K562 (cell line): ENCODE measurements around the gene C2orf42. TPM values are rescaled to one million over a fixed set of nuclear protein-coding genes. Genes with fewer than 3 reads are reported as not detected.

Experiments
- CTBP1 ChIP-seq: fragments of 450-650 bp; IDR thresholded peaks from 2 replicates; pipeline ENCODE4 v1.6.1; 2016; ENCODE audit warnings: borderline replicate concordance
- GATAD2B ChIP-seq: fragments of 450-650 bp; IDR thresholded peaks from 2 replicates; pipeline ENCODE4 v1.6.1; 2017; ENCODE audit warnings: mild to moderate bottlenecking, borderline replicate concordance
- HNRNPH1 ChIP-seq: fragments of 200-400 bp; formaldehyde crosslinking; optimal IDR thresholded peaks from 2 replicates; pipeline ENCODE3; 2017; ENCODE audit warnings: low read depth, mild to moderate bottlenecking, low read length, moderate library complexity
- NUFIP1 ChIP-seq: fragments of 450-650 bp; IDR thresholded peaks from 2 replicates; pipeline ENCODE4 v1.6.1; 2018; ENCODE audit not compliant: partially characterized antibody
- POLR2B ChIP-seq: fragments of 450-650 bp; IDR thresholded peaks from 2 replicates; pipeline ENCODE4 v1.6.1; 2018; ENCODE audit warnings: low read depth; ENCODE audit not compliant: partially characterized antibody
- RBBP5 ChIP-seq: fragments of 200-600 bp; sonication (generic); IDR thresholded peaks from 2 replicates; pipeline ENCODE4 v1.6.1; 2012; ENCODE audit warnings: borderline replicate concordance, mild to moderate bottlenecking, low read length, control low read depth, inconsistent platforms; ENCODE audit not compliant: insufficient read depth, poor library complexity, severe bottlenecking
- RBM17 ChIP-seq: fragments of 200-400 bp; formaldehyde crosslinking; IDR thresholded peaks from 2 replicates; pipeline ENCODE4 v1.6.1; 2017; ENCODE audit warnings: low read depth, mild to moderate bottlenecking, low read length, borderline replicate concordance
- TCFL5 ChIP-seq: fragments of 250-450 bp; sonication (Bioruptor Pico); conservative IDR thresholded peaks from 2 replicates; pipeline ENCODE4 v1.6.1; 2021; ENCODE audit warnings: mild to moderate bottlenecking, moderate library complexity, matching md5 sums
- ZNF583 ChIP-seq: fragments of 250-450 bp; sonication (Bioruptor Pico); IDR thresholded peaks from 2 replicates; pipeline ENCODE4 v1.4.0; 2020
- ZNF699 ChIP-seq: fragments of 250-450 bp; sonication (Bioruptor Pico); IDR thresholded peaks from 2 replicates; pipeline ENCODE4 v1.8.0; 2021; ENCODE audit warnings: mild to moderate bottlenecking, moderate library complexity; ENCODE audit not compliant: insufficient replicate concordance
- ZNF766 ChIP-seq: fragments of 200-800 bp; sonication (Bioruptor generic); conservative IDR thresholded peaks from 2 replicates; pipeline ENCODE4 v1.6.1; 2016; ENCODE audit warnings: missing genetic modification characterization, missing compliant biosample characterization
- polyA plus RNA-seq, 8 experiments: library from polyadenylated mRNA; depleted of rRNA in 4 of 8; stranded (reverse) in 5 of 8; unstranded in 3 of 8; fragments of >200 nt; fragmentation: Nextera tagmentation in 2 of 8; fragmentation: Illumina TruSeq in 1 of 8; extraction: Ambion mirVana in 2 of 8; extraction: Trizol in 1 of 8; gene quantifications; 2 replicates each; pipeline versions ENCODE4 v1.2.1 to v1.2.3, GENCODE V29; 2011 to 2014; ENCODE audit warnings: inconsistent platforms in 1 of 8, missing spikeins in 1 of 8
- total RNA-seq, 7 experiments: library from RNA; depleted of rRNA in 6 of 7; stranded (reverse); fragments of >200 nt in 6 of 7; fragmentation: Illumina TruSeq in 2 of 7; extraction: Trizol in 2 of 7; gene quantifications; 2 replicates each; pipeline versions ENCODE4 v1.2.1 to v1.2.3, GENCODE V29; 2011 to 2021; ENCODE audit warnings: low replicate concordance in 1 of 7
- TF ChIP-seq, protein P1 (sequence below): fragments of 200-800 bp; sonication (Bioruptor generic); IDR thresholded peaks from 2 replicates; pipeline ENCODE4 v1.6.1; 2016; ENCODE audit warnings: missing genetic modification characterization, missing compliant biosample characterization
- TF ChIP-seq, protein P2 (sequence below): fragments of 450-650 bp; formaldehyde crosslinking; IDR thresholded peaks from 2 replicates; pipeline ENCODE4 v1.4.0; 2020; ENCODE audit warnings: mild to moderate bottlenecking, moderate library complexity
- TF ChIP-seq, protein P3 (sequence below), 3 experiments: fragments of 200-800 bp in 1 of 3; sonication (Bioruptor generic) in 1 of 3; sonication (generic) in 1 of 3; formaldehyde crosslinking in 1 of 3; IDR thresholded peaks; 2 replicates each; pipeline versions ENCODE4 v1.6.1 to v1.8.0; 2016 to 2022; ENCODE audit warnings: mild to moderate bottlenecking in 2 of 3, missing compliant biosample characterization in 2 of 3, missing genetic modification characterization in 2 of 3, missing genetic modification reagents in 1 of 3
- TF ChIP-seq, protein P4 (sequence below): sonication (generic); formaldehyde crosslinking; IDR thresholded peaks from 2 replicates; pipeline ENCODE4 v1.8.0; 2022; ENCODE audit warnings: missing genetic modification reagents, mild to moderate bottlenecking, moderate library complexity, borderline replicate concordance
- TF ChIP-seq, protein P5 (sequence below): fragments of 450-650 bp; IDR thresholded peaks from 2 replicates; pipeline ENCODE4 v1.6.1; 2016; ENCODE audit warnings: low read depth, mild to moderate bottlenecking, moderate library complexity

C2orf42 gene
- total and polyA plus RNA-seq, 9 of the 15 experiments (the other 6 are each of a cell fraction or from before 2014, with no cell fraction given), result 4.6 to 10.9 (median 7.5) TPM

DNA sequence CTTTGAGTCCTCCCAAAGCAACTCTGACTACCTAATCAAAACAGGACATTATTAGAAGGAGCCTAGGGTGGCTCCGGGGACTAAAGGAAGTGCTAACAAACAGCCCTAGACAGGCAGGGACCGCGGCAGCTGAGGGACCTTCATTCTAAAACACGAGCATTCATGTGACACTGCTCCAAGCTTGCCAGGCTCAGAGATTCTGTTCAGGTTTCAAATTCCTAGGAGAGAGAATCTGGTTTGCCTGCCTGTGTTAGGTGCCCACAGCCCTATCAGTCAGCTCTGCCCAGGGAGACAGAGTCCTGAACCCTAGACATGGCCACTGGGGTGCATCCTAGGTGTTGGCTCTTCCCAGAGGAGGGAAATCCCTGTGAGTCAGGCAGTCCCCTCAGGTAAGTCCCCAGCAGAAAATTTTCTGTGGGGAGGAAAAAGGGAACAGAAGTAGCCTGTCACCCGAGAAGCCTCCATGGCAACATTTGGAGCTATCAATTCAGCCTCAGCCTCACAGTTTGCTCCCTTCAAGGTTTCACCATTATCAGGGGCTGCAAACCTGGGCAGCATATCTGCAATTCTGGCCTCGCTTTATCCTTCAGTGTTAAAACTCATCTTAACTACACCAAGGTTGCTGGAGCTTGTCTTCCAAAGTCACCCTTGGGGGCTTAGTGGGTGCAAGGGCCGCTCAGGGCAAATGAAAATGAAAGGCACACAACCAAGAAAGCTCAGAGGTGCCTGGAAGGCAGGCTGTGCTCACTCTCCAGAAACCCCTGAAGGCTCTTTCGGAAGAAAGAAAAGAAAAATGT is 75.0 kb downstream of the C2orf42 start (continued):
- TF ChIP-seq, protein P1, sequence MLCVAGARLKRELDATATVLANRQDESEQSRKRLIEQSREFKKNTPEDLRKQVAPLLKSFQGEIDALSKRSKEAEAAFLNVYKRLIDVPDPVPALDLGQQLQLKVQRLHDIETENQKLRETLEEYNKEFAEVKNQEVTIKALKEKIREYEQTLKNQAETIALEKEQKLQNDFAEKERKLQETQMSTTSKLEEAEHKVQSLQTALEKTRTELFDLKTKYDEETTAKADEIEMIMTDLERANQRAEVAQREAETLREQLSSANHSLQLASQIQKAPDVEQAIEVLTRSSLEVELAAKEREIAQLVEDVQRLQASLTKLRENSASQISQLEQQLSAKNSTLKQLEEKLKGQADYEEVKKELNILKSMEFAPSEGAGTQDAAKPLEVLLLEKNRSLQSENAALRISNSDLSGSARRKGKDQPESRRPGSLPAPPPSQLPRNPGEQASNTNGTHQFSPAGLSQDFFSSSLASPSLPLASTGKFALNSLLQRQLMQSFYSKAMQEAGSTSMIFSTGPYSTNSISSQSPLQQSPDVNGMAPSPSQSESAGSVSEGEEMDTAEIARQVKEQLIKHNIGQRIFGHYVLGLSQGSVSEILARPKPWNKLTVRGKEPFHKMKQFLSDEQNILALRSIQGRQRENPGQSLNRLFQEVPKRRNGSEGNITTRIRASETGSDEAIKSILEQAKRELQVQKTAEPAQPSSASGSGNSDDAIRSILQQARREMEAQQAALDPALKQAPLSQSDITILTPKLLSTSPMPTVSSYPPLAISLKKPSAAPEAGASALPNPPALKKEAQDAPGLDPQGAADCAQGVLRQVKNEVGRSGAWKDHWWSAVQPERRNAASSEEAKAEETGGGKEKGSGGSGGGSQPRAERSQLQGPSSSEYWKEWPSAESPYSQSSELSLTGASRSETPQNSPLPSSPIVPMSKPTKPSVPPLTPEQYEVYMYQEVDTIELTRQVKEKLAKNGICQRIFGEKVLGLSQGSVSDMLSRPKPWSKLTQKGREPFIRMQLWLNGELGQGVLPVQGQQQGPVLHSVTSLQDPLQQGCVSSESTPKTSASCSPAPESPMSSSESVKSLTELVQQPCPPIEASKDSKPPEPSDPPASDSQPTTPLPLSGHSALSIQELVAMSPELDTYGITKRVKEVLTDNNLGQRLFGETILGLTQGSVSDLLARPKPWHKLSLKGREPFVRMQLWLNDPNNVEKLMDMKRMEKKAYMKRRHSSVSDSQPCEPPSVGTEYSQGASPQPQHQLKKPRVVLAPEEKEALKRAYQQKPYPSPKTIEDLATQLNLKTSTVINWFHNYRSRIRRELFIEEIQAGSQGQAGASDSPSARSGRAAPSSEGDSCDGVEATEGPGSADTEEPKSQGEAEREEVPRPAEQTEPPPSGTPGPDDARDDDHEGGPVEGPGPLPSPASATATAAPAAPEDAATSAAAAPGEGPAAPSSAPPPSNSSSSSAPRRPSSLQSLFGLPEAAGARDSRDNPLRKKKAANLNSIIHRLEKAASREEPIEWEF (CRISPR knock-in tag), result peak; percentile 35; the same call in 1 of the 2 replicates
- no peak for TF ChIP-seq NUFIP1
- TF ChIP-seq CTBP1, result 0 out of 2 replicates have a peak, but pooled peaks have one; percentile 9
- no peak for TF ChIP-seq RBBP5
- TF ChIP-seq POLR2B, result no peak
- TF ChIP-seq, protein P2, sequence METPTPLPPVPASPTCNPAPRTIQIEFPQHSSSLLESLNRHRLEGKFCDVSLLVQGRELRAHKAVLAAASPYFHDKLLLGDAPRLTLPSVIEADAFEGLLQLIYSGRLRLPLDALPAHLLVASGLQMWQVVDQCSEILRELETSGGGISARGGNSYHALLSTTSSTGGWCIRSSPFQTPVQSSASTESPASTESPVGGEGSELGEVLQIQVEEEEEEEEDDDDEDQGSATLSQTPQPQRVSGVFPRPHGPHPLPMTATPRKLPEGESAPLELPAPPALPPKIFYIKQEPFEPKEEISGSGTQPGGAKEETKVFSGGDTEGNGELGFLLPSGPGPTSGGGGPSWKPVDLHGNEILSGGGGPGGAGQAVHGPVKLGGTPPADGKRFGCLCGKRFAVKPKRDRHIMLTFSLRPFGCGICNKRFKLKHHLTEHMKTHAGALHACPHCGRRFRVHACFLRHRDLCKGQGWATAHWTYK, result 0 out of 2 replicates have a peak, but pooled peaks have one; percentile 12
- peak; percentile 50; the same call in 1 of the 2 replicates for TF ChIP-seq ZNF766
- TF ChIP-seq HNRNPH1, result no peak
- no peak for TF ChIP-seq GATAD2B
- 0 out of 2 replicates have a peak, but pooled peaks have one; percentile 56 for TF ChIP-seq ZNF583 (CRISPR knock-in tag)
- no peak for TF ChIP-seq ZNF699 (CRISPR knock-in tag)
- TF ChIP-seq RBM17, result no peak
- TF ChIP-seq, protein P3, sequence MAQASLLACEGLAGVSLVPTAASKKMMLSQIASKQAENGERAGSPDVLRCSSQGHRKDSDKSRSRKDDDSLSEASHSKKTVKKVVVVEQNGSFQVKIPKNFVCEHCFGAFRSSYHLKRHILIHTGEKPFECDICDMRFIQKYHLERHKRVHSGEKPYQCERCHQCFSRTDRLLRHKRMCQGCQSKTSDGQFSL (CRISPR knock-in tag; IDR thresholded peaks at IDR 0.05), result no peak
- TF ChIP-seq, protein P3 (tag; IDR thresholded peaks at IDR 0.05), result 0 out of 4 replicates have a peak, but pooled peaks of 1 of the 2 experiments have one; percentile 32
- TF ChIP-seq, protein P4, sequence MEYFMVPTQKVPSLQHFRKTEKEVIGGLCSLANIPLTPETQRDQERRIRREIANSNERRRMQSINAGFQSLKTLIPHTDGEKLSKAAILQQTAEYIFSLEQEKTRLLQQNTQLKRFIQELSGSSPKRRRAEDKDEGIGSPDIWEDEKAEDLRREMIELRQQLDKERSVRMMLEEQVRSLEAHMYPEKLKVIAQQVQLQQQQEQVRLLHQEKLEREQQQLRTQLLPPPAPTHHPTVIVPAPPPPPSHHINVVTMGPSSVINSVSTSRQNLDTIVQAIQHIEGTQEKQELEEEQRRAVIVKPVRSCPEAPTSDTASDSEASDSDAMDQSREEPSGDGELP (CRISPR knock-in tag), result 0 out of 2 replicates have a peak, but pooled peaks have one; percentile 13
- TF ChIP-seq, protein P5, sequence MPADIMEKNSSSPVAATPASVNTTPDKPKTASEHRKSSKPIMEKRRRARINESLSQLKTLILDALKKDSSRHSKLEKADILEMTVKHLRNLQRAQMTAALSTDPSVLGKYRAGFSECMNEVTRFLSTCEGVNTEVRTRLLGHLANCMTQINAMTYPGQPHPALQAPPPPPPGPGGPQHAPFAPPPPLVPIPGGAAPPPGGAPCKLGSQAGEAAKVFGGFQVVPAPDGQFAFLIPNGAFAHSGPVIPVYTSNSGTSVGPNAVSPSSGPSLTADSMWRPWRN, result no peak
- no peak for TF ChIP-seq TCFL5
